DOHH2 (cell line): ENCODE results near the gene ADAP1.
"Not testable (repeated sequence)": the region's sequence is repeated elsewhere in the genome, so short reads cannot be mapped to it uniquely, and the experiment has no call there.

Experiments
- H3F3A ChIP-seq: fragments of 200-600 bp; sonication (generic), shearing (Covaris generic); 2 replicates; pipeline ENCODE4 v1.6.0; 2016; ENCODE audit warnings: antibody characterized with exemption, mild to moderate bottlenecking; ENCODE audit not compliant: control insufficient read depth, insufficient read depth
- H3K27ac ChIP-seq: fragments of 200-600 bp; sonication (generic); 2 replicates; pipeline ENCODE4 v1.5.1; 2014; ENCODE audit warnings: low read depth, mild to moderate bottlenecking, low read length, moderate library complexity
- H3K27me3 ChIP-seq: fragments of 200-600 bp; sonication (generic); 2 replicates; pipeline ENCODE4 v1.6.1; 2014; ENCODE audit warnings: mild to moderate bottlenecking, low read length, mixed read lengths; ENCODE audit not compliant: control insufficient read depth
- H3K36me3 ChIP-seq: fragments of 200-600 bp; sonication (generic); 2 replicates; pipeline ENCODE4 v1.6.1; 2014; ENCODE audit warnings: mild to moderate bottlenecking, low read length, moderate library complexity, mixed read lengths; ENCODE audit not compliant: control insufficient read depth
- H3K4me1 ChIP-seq: fragments of 200-600 bp; sonication (generic); 2 replicates; pipeline ENCODE4 v1.6.1; 2014; ENCODE audit warnings: mild to moderate bottlenecking, low read length, mixed read lengths; ENCODE audit not compliant: control insufficient read depth
- H3K4me2 ChIP-seq: fragments of 200-600 bp; sonication (generic); 2 replicates; pipeline ENCODE4 v1.6.0; 2014; ENCODE audit warnings: mild to moderate bottlenecking, low read length, moderate library complexity
- H3K4me3 ChIP-seq: fragments of 200-600 bp; sonication (generic); 2 replicates; pipeline ENCODE4 v1.5.1; 2014; ENCODE audit warnings: mild to moderate bottlenecking, low read length, mixed read lengths
- H3K79me2 ChIP-seq: fragments of 200-600 bp; sonication (generic); 2 replicates; pipeline ENCODE4 v1.6.1; 2014; ENCODE audit warnings: mild to moderate bottlenecking, low read length, mixed read lengths; ENCODE audit not compliant: control insufficient read depth
- H3K9me2 ChIP-seq: fragments of 200-600 bp; sonication (generic); replicated peaks from 2 replicates; pipeline ENCODE4 v1.6.1; 2014; ENCODE audit warnings: mild to moderate bottlenecking, low read length, mixed read lengths; ENCODE audit not compliant: control insufficient read depth
- H3K9me3 ChIP-seq: fragments of 200-600 bp; sonication (generic); 2 replicates; pipeline ENCODE4 v1.6.1; 2014; ENCODE audit warnings: antibody characterized with exemption, low read length, mixed read lengths; ENCODE audit not compliant: control insufficient read depth, insufficient read depth
- H4K20me1 ChIP-seq: fragments of 200-600 bp; sonication (generic); 2 replicates; pipeline ENCODE4 v1.6.0; 2014; ENCODE audit warnings: low read depth, mild to moderate bottlenecking, antibody characterized with exemption, low read length, moderate library complexity; ENCODE audit not compliant: control insufficient read depth, insufficient read depth
- CTCF ChIP-seq: fragments of 200-600 bp; sonication (generic); IDR thresholded peaks from one replicate; pipeline ENCODE4 v1.5.1; 2014; ENCODE audit warnings: antibody characterized with exemption, mild to moderate bottlenecking, low read depth, low read length; ENCODE audit not compliant: poor library complexity, severe bottlenecking
- EZH2phosphoT487 ChIP-seq: fragments of 200-600 bp; sonication (generic); IDR thresholded peaks from 2 replicates; pipeline ENCODE4 v1.6.1; 2017; ENCODE audit warnings: borderline replicate concordance, mild to moderate bottlenecking, antibody characterized with exemption, low read length, moderate library complexity, mixed read lengths

The ADAP1 gene

GRCh38 chr7:873367-874002 is 81.0 kb downstream of the ADAP1 start:
- TF ChIP-seq EZH2phosphoT487 (no peak), CTCF (peak; percentile 99)
- Histone ChIP-seq H3K4me2 (peak overlapping the region; percentile 30), H3K4me3 (peak overlapping the region; percentile 32)

GRCh38 chr7:872685-873084 is 81.8 kb downstream of the ADAP1 start:
- H3K9me2 ChIP-seq, H3K79me2 ChIP-seq, H3K27me3 ChIP-seq, H3K4me2 ChIP-seq, H3K27ac ChIP-seq, H4K20me1 ChIP-seq, H3K4me3 ChIP-seq: not testable (repeated sequence)
- H3K36me3 ChIP-seq = peaks cover 61% of the 10 kb centered on the region
- H3K4me1 ChIP-seq = peaks cover 25% of the 10 kb centered on the region
- peaks cover 20% of the 10 kb centered on the region for H3F3A ChIP-seq
- peaks cover 11% of the 10 kb centered on the region for H3K9me3 ChIP-seq

More at GRCh38 chr7:873367-874002, 81.0 kb downstream of the ADAP1 start:
- Histone ChIP-seq H3K36me3 (peaks cover 60% of the 10 kb centered on the region), H3K4me1 (peaks cover 32% of the 10 kb centered on the region), H3K9me2 (no peaks in the 10 kb centered on the region), H4K20me1 (peaks cover 6% of the 10 kb centered on the region), H3F3A (peaks cover 20% of the 10 kb centered on the region), H3K27me3 (no peaks in the 10 kb centered on the region), H3K79me2 (peaks cover 17% of the 10 kb centered on the region), H3K9me3 (peaks cover 11% of the 10 kb centered on the region), H3K27ac (peak overlapping the region; percentile 54)

DNA sequence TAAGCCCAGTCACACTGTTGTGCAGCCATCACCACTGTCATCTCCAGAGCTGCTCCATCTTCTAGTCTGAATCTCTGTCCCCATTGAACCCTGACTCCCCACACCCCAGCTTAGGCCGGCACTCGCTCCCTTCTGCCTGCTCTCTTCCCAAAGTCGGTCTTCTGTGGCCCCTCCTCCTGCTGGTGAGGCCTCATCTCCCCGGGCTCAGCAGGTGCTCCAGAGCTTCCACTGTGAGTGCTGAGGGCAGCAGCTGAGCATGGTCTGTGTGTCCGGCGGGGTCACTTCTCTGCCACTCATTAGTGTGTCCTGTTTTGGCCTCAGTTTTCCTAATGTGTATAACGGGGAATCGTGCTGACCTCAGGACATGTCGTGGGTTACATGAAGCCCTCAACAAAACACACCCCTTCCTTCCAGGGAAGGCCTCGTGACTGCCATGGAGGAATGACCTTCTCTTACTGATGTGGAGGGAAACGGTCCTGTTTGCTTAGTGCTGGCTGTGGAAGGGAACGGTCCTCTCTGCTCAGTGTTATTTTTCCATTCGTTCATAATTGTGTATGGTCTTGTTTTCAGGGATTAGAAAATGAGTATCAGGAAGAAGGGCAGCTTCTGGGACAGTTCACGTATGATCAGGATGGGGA is 82.5 kb downstream of the ADAP1 start:
- no peaks in the 10 kb centered on the region for H3K9me2 ChIP-seq
- peaks cover 3% of the 10 kb centered on the region for H3K79me2 ChIP-seq
- no peak overlapping the region for H3K4me2 ChIP-seq
- H3K36me3 ChIP-seq = peaks cover 68% of the 10 kb centered on the region
- H3K9me3 ChIP-seq = peaks cover 11% of the 10 kb centered on the region
- H3F3A ChIP-seq = peaks cover 20% of the 10 kb centered on the region
- H3K4me3 ChIP-seq = no peak overlapping the region
- TF ChIP-seq CTCF (no peak), EZH2phosphoT487 (no peak)
- no peak overlapping the region for H3K27ac ChIP-seq
- no peaks in the 10 kb centered on the region for H3K27me3 ChIP-seq
- H4K20me1 ChIP-seq = no peaks in the 10 kb centered on the region
- peaks cover 25% of the 10 kb centered on the region for H3K4me1 ChIP-seq

DNA sequence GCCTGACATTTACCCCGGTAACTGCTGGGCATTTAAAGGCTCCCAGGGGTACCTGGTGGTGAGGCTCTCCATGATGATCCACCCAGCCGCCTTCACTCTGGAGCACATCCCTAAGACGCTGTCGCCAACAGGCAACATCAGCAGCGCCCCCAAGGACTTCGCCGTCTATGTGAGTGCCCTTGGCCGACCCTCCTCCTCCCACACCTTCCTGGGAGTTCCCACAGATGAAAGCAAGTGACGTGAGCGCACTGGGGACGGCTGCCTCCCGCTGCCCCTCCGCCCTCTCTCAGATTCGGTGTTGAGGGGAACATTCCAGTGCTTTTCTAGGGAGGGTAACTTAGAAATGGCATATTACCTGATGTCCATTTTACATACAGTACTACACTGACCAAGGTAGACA is 85.1 kb downstream of the ADAP1 start:
- Histone ChIP-seq H4K20me1 (no peaks in the 10 kb centered on the region), H3K27me3 (no peaks in the 10 kb centered on the region), H3K9me2 (no peaks in the 10 kb centered on the region), H3K79me2 (no peaks in the 10 kb centered on the region), H3K4me2 (no peak overlapping the region), H3K36me3 (peaks cover 72% of the 10 kb centered on the region), H3K4me3 (no peak overlapping the region), H3K9me3 (peaks cover 7% of the 10 kb centered on the region), H3F3A (peaks cover 12% of the 10 kb centered on the region), H3K4me1 (peaks cover 13% of the 10 kb centered on the region), H3K27ac (no peak overlapping the region)
- TF ChIP-seq EZH2phosphoT487 (no peak), CTCF (no peak)
